Transverse colon (tissue), 4 donors: ENCODE data around the gene APOL3. TPM values are rescaled to one million over a fixed set of nuclear protein-coding genes. Genes with fewer than 3 reads are reported as not detected.
"Not testable (repeated sequence)": the region's sequence is repeated elsewhere in the genome, so short reads cannot be mapped to it uniquely, and the experiment has no call there.

Experiments
- DNase-seq: peaks from one replicate; pipeline ENCODE4 v3.0.0-alpha.2; 2019
- H3K27ac ChIP-seq, 4 donors: fragments of 200-600 bp; sonication (generic); 2 replicates each; pipeline ENCODE4 v1.5.1; 2016 to 2018; ENCODE audit warnings: inconsistent platforms in 4 of 4
- H3K27me3 ChIP-seq: fragments of 200-600 bp; sonication (generic); 2 replicates; pipeline ENCODE4 v1.5.1; 2017; ENCODE audit warnings: inconsistent platforms
- H3K36me3 ChIP-seq, 4 donors: fragments of 200-600 bp; sonication (generic); 2 replicates each; pipeline ENCODE4 v1.5.1; 2017 to 2019; ENCODE audit warnings: inconsistent platforms in 4 of 4
- H3K4me1 ChIP-seq, 4 donors: fragments of 200-600 bp; sonication (generic); 2 replicates each; pipeline ENCODE4 v1.5.1; 2017 to 2020; ENCODE audit warnings: inconsistent platforms in 4 of 4
- H3K4me3 ChIP-seq, 4 donors: fragments of 200-600 bp; sonication (generic); 1 replicate in 1 of 4; 2 replicates in 3 of 4; pipeline versions ENCODE4 v1.5.1 to v1.6.1; 2017 to 2019; ENCODE audit warnings: inconsistent platforms in 4 of 4
- H3K9me3 ChIP-seq, 2 donors: fragments of 200-600 bp; sonication (generic); 2 replicates each; pipeline ENCODE4 v1.5.1; 2017 to 2019; ENCODE audit warnings: inconsistent platforms in 2 of 2
- CTCF ChIP-seq, 5 experiments: fragments of 200-600 bp in 3 of 5; fragments of 450-650 bp in 2 of 5; sonication (generic) in 3 of 5; IDR thresholded peaks; 1 replicate in 2 of 5; 2 replicates in 3 of 5; pipeline ENCODE4 v1.5.1; 2016 to 2017; ENCODE audit warnings: antibody characterized with exemption in 5 of 5, inconsistent platforms in 3 of 5, mild to moderate bottlenecking in 2 of 5, moderate library complexity in 1 of 5
- EP300 ChIP-seq: sonication (generic); formaldehyde crosslinking; IDR thresholded peaks from one replicate; pipeline ENCODE4 v1.6.1; 2017; ENCODE audit warnings: antibody characterized with exemption, low read depth
- POLR2A ChIP-seq: fragments of 450-650 bp; IDR thresholded peaks from one replicate; pipeline ENCODE4 v1.6.1; 2016; ENCODE audit warnings: antibody characterized with exemption, mild to moderate bottlenecking, moderate library complexity
- POLR2AphosphoS5 ChIP-seq, 3 donors: sonication (generic); formaldehyde crosslinking; IDR thresholded peaks; one replicate each; pipeline ENCODE4 v1.6.1; 2016; ENCODE audit warnings: antibody characterized with exemption in 3 of 3
- WGBS, 2 donors: methylation state at CpG; one replicate each; pipeline ENCODE4 v1.1.5; 2018; ENCODE audit warnings: low coverage in 1 of 2; 5-methylcytosine and 5-hydroxymethylcytosine counted together
- in situ Hi-C, 4 donors: fragments of 200-750 bp; cut with MboI; loops; one replicate each; pipeline versions ENCODE4 v1.15.0 to v1.15.1; 2017; ENCODE audit warnings: low sequenced_read_pairs in 3 of 4, low pct_ligation_motif_present in 1 of 4, low pct_unique_long_range_greater_than_20kb in 1 of 4
- intact Hi-C: fragments of 100-400 bp; cut with DNase I; formaldehyde crosslinking; loops from one replicate; pipeline ENCODE4 v1.15.1; 2023; ENCODE audit warnings: low total_unique reads
- total RNA-seq, 4 donors: library from RNA; depleted of rRNA; stranded (reverse); fragments of >200 nt; gene quantifications; one replicate each; pipeline ENCODE4 v1.1.0, GENCODE V29; 2016

Gene APOL3
- total RNA-seq, 4 donors from 2014 or later = 8.7 to 53.9 (median 19.4) TPM

GRCh38 chr22:36100134-36100824 is 60.3 kb downstream of the APOL3 start:
- no peak overlapping the region for H3K27ac ChIP-seq
- no peak overlapping the region for H3K4me3 ChIP-seq
- in situ Hi-C loops (loop anchor here in 2 of 4 donors (25.0 kb wide), 3 partner anchors 463 to 688 kb away; partner anchors contain the start of genes APOL6 (in 1 of the 2), MB (in 1 of the 2) and MCM5 (in 1 of the 2)), intact Hi-C loops (no loop called here)
- H3K36me3 ChIP-seq = no peaks in the 10 kb centered on the region
- WGBS, 2 donors = 75 to 82% methylated on average over 8 to 9 of the region's 9 CpGs
- DNase-seq = no peak
- H3K4me1 ChIP-seq = no peaks in the 10 kb centered on the region
- H3K9me3 ChIP-seq = no peaks in the 10 kb centered on the region
- no peak for TF ChIP-seq POLR2A
- no peak for TF ChIP-seq POLR2AphosphoS5 (IDR thresholded peaks at IDR 0.05)
- no peak for TF ChIP-seq EP300
- no peak for TF ChIP-seq CTCF (IDR thresholded peaks at IDR 0.05)
- peaks cover 3% of the 10 kb centered on the region for H3K27me3 ChIP-seq

GRCh38 chr22:36099561-36099960 is 61.0 kb downstream of the APOL3 start:
- H3K4me1 ChIP-seq, H3K9me3 ChIP-seq, H3K4me3 ChIP-seq, DNase-seq, H3K27me3 ChIP-seq, H3K27ac ChIP-seq, intact Hi-C loops, in situ Hi-C loops, H3K36me3 ChIP-seq: not testable (repeated sequence)
- WGBS, 2 donors = 82 to 89% methylated on average over 9 to 10 of the region's 10 CpGs

- DNase-seq = no peak
- WGBS, 2 donors = 81 to 89% methylated on average over 2 to 8 of the region's 8 CpGs
- Histone ChIP-seq H3K27ac (no peak overlapping the region), H3K36me3 (no peaks in the 10 kb centered on the region), H3K4me3 (no peak overlapping the region), H3K9me3 (no peaks in the 10 kb centered on the region), H3K4me1 (no peaks in the 10 kb centered on the region), H3K27me3 (peaks cover 3% of the 10 kb centered on the region)
- TF ChIP-seq POLR2AphosphoS5 (IDR thresholded peaks at IDR 0.05) = no peak
- TF ChIP-seq CTCF (IDR thresholded peaks at IDR 0.05) = no peak
- TF ChIP-seq POLR2A = no peak
- no peak for TF ChIP-seq EP300
- in situ Hi-C loops (no loop called here), intact Hi-C loops (no loop called here)
These were observed 62.7 kb downstream of the APOL3 start for GRCh38 chr22:36097880-36098279.

GRCh38 chr22:36090772-36091171 is 69.8 kb downstream of the APOL3 start:
- DNase-seq, intact Hi-C loops, H3K4me1 ChIP-seq, H3K9me3 ChIP-seq, H3K36me3 ChIP-seq, H3K4me3 ChIP-seq, H3K27me3 ChIP-seq, in situ Hi-C loops, H3K27ac ChIP-seq: not testable (repeated sequence)
- WGBS, 2 donors = 80% methylated on average over 2 of the region's 3 CpGs; no CpG with 5 or more reads in 1 of the 2 donors

Other genes starting within 250 kb of the APOL3 start
- gene RBFOX2, start 131.9 kb downstream of the APOL3 start, total RNA-seq = 10 to 100 TPM; 27.3 to 61.1 (median 43.1) TPM
- gene APOL4, start 41.1 kb upstream of the APOL3 start, total RNA-seq = 1 to 10 TPM in 2 of 4 donors, under 1 TPM in 1, not detected in 1; 0.16 to 9.0 (median 1.8) TPM
- gene APOL2, start 78.8 kb upstream of the APOL3 start, total RNA-seq = 100 to 1,000 TPM in 1 of 4 donors, 10 to 100 TPM in 2, 1 to 10 TPM in 1; 3.8 to 142 (median 47.8) TPM
- gene APOL1, start 92.4 kb upstream of the APOL3 start, total RNA-seq = 10 to 100 TPM in 3 of 4 donors, 1 to 10 TPM in 1; 2.2 to 19.5 (median 14.7) TPM
- 100 to 1,000 TPM; 385 to 511 (median 460) TPM for gene MYH9, start 227.2 kb upstream of the APOL3 start, total RNA-seq